ENCODE data around the gene ARHGAP40. TPM values are rescaled to one million over a fixed set of nuclear protein-coding genes. Genes with fewer than 3 reads are reported as not detected.

The ARHGAP40 gene
- total RNA-seq, 2 donors from 2014 or later: not detected

- H3K27me3 ChIP-seq: no peaks in the 10 kb centered on the region
- H3K4me3 ChIP-seq: no peak overlapping the region
- 60 to 69% methylated on average over 12 to 15 of the region's 15 CpGs for WGBS, 2 donors
- no peak for DNase-seq
- H3K9me3 ChIP-seq: no peaks in the 10 kb centered on the region
- TF ChIP-seq POLR2A (IDR thresholded peaks at IDR 0.05) (no peak), CTCF (IDR thresholded peaks at IDR 0.05) (no peak)
- no peak overlapping the region for H3K27ac ChIP-seq
- H3K36me3 ChIP-seq (replicated peaks in 1 of 2; ENCODE audit: insufficient read depth in 1 of 2, low read depth in 2 of 2): no peaks in the 10 kb centered on the region
- intact Hi-C loops (cut with DNase I): no loop called here
- ATAC-seq: no peak
- no peaks in the 10 kb centered on the region for H3K4me1 ChIP-seq
These were observed 96.9 kb downstream of the ARHGAP40 start for GRCh38 chr20:38698541-38698940.

DNA sequence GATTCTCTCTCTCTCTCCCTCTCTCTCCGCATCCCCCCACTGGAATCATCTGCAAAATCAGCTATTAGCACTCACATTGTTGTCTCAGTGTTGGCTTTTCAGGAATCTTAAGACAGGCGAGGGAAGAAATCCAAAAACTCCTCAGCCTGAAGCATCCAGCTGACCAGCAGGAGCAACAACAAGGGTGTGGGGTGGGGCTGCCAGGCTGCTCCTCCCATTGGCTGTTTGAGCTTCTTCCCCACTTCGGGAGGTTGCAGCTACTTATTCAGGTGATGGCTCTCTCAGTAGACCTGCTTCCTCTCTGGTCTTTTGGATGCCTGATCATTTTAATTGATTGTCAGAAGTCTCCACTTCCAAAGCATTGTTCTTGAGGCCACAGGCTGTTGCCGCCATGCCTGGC is 98.5 kb downstream of the ARHGAP40 start:
- Histone ChIP-seq H3K36me3 (replicated peaks in 1 of 2; ENCODE audit: insufficient read depth in 1 of 2, low read depth in 2 of 2) (no peaks in the 10 kb centered on the region), H3K27ac (no peak overlapping the region), H3K4me1 (no peaks in the 10 kb centered on the region), H3K27me3 (no peaks in the 10 kb centered on the region), H3K9me3 (no peaks in the 10 kb centered on the region), H3K4me3 (no peak overlapping the region)
- DNase-seq (no peak), ATAC-seq (no peak)
- no peak for TF ChIP-seq POLR2A (IDR thresholded peaks at IDR 0.05)
- no peak for TF ChIP-seq CTCF (IDR thresholded peaks at IDR 0.05)
- intact Hi-C loops (cut with DNase I): no loop called here
- 27 to 34% methylated on average over 4 of the region's 4 CpGs for WGBS, 2 donors

Other genes with a start within 250 kb of the ARHGAP40 start
- 10 to 100 TPM; 18.2 to 42.5 TPM for gene SNHG17, start 166.5 kb upstream of the ARHGAP40 start, total RNA-seq
- 10 to 100 TPM; 23.1 to 24.4 TPM for gene RALGAPB, start 129.0 kb upstream of the ARHGAP40 start, total RNA-seq
- gene ADIG, start 20.6 kb upstream of the ARHGAP40 start, total RNA-seq: not detected
- gene SLC32A1, start 122.7 kb downstream of the ARHGAP40 start, total RNA-seq: not detected
- 1 to 10 TPM; 4.9 to 7.9 TPM for gene ACTR5, start 146.7 kb downstream of the ARHGAP40 start, total RNA-seq
- gene PPP1R16B, start 203.9 kb downstream of the ARHGAP40 start, total RNA-seq: 1 to 10 TPM; 1.6 to 4.7 TPM